B cell (primary cell): ENCODE results near the gene MATN1. TPM values are rescaled to one million over a fixed set of nuclear protein-coding genes. Genes with fewer than 3 reads are reported as not detected.
A peak's percentile ranks its signal among the peaks of the same experiment; 100 is the strongest.

Experiments used
- ATAC-seq: fragments of 200-7000 bp; cut with Tn5 transposase; one replicate; pipeline ENCODE4 v1.10.0; 2021; ENCODE audit warnings: low read depth, mild to moderate bottlenecking, moderate number of reproducible peaks, moderate library complexity
- CTCF ChIA-PET: fragments of 350-600 bp; sonication (Branson Sonifier 250); formaldehyde crosslinking; loops from one replicate; lab custom pipeline; 2021; ENCODE audit warnings: antibody characterized with exemption, inconsistent platforms; lab: Charles Lee
- POLR2A ChIA-PET: fragments of 350-600 bp; sonication (Branson Sonifier 250); formaldehyde crosslinking; loops from one replicate; lab custom pipeline; 2021; ENCODE audit warnings: antibody characterized with exemption; lab: Charles Lee
- DNase-seq: peaks from one replicate; pipeline ENCODE4 v3.0.0; 2013
- H2AFZ ChIP-seq: 2 replicates; pipeline ENCODE4 v1.6.1; 2012; ENCODE audit warnings: mild to moderate bottlenecking, low read depth, low read length; ENCODE audit not compliant: insufficient read depth, poor library complexity, severe bottlenecking
- H3K27ac ChIP-seq, 2 donors: 1 replicate in 1 of 2; 2 replicates in 1 of 2; pipeline ENCODE4 v1.5.1; 2012 to 2013; ENCODE audit warnings: low read length in 2 of 2, mild to moderate bottlenecking in 2 of 2, moderate library complexity in 1 of 2
- H3K27me3 ChIP-seq, 4 experiments: fragments of 200-600 bp in 1 of 4; sonication (generic) in 1 of 4; replicated peaks in 1 of 4; 1 replicate in 2 of 4; 2 replicates in 2 of 4; pipeline versions ENCODE4 v1.6.1 to v1.7.0; 2013 to 2016; ENCODE audit warnings: low read length in 3 of 4, mild to moderate bottlenecking in 2 of 4, mixed read lengths in 1 of 4, moderate library complexity in 1 of 4; ENCODE audit not compliant: insufficient read depth in 4 of 4, control insufficient read depth in 3 of 4; ENCODE audit errors: control extremely low read depth in 1 of 4
- H3K36me3 ChIP-seq, 2 experiments: replicated peaks in 1 of 2; 1 replicate in 1 of 2; 2 replicates in 1 of 2; pipeline versions ENCODE4 v1.6.1 to v1.7.1; 2013; ENCODE audit warnings: low read length in 1 of 2; ENCODE audit not compliant: insufficient read depth in 2 of 2, control insufficient read depth in 1 of 2; ENCODE audit errors: control extremely low read depth in 1 of 2, extremely low read depth in 1 of 2
- H3K4me1 ChIP-seq, 2 donors: fragments of 200-600 bp in 1 of 2; sonication (generic) in 1 of 2; 1 replicate in 1 of 2; 2 replicates in 1 of 2; pipeline versions ENCODE4 v1.5.1 to v1.6.1; 2013 to 2017; ENCODE audit warnings: low read length in 2 of 2; ENCODE audit not compliant: control insufficient read depth in 2 of 2, insufficient read depth in 2 of 2
- H3K4me2 ChIP-seq: replicated peaks from 2 replicates; pipeline ENCODE3; 2012; ENCODE audit warnings: mild to moderate bottlenecking, low read depth, low read length; ENCODE audit not compliant: poor library complexity, severe bottlenecking
- H3K4me3 ChIP-seq, 5 experiments: fragments of 200-600 bp in 1 of 5; sonication (generic) in 1 of 5; 1 replicate in 3 of 5; 2 replicates in 2 of 5; pipeline versions ENCODE4 v1.5.1 to v1.7.0; 2011 to 2016; ENCODE audit warnings: low read length in 4 of 5, mild to moderate bottlenecking in 4 of 5, low read depth in 2 of 5, control low read depth in 1 of 5, moderate library complexity in 1 of 5; ENCODE audit not compliant: insufficient read depth in 1 of 5; ENCODE audit errors: control extremely low read depth in 1 of 5, extremely low read depth in 1 of 5
- H3K79me2 ChIP-seq: fragments of 200-600 bp; sonication (generic); one replicate; pipeline ENCODE4 v1.6.0; 2016; ENCODE audit warnings: low read length; ENCODE audit not compliant: control insufficient read depth, insufficient read depth
- H3K9ac ChIP-seq: fragments of 200-600 bp; sonication (generic); 2 replicates; pipeline ENCODE4 v1.6.1; 2017; ENCODE audit warnings: mild to moderate bottlenecking, low read length, moderate library complexity
- H3K9me3 ChIP-seq, 3 donors: one replicate each; pipeline versions ENCODE4 v1.6.1 to v1.7.1; 2013; ENCODE audit warnings: low read length in 2 of 3; ENCODE audit not compliant: control insufficient read depth in 2 of 3, insufficient read depth in 1 of 3; ENCODE audit errors: control extremely low read depth in 1 of 3
- H4K20me1 ChIP-seq: 2 replicates; pipeline ENCODE4 v1.6.0; 2012; ENCODE audit warnings: mild to moderate bottlenecking, low read length; ENCODE audit not compliant: insufficient read depth, control insufficient read depth, poor library complexity, severe bottlenecking
- H3K27ac Mint-ChIP-seq: one replicate; pipeline ENCODE4 v1.8.0; 2021; ENCODE audit warnings: mixed read lengths
- H3K27me3 Mint-ChIP-seq: one replicate; pipeline ENCODE4 v1.8.0; 2021; ENCODE audit warnings: mixed read lengths
- H3K4me1 Mint-ChIP-seq: one replicate; pipeline ENCODE4 v1.8.0; 2021; ENCODE audit warnings: mixed read lengths
- H3K4me3 Mint-ChIP-seq: one replicate; pipeline ENCODE4 v1.8.0; 2021; ENCODE audit warnings: mixed read lengths
- H3K9me3 Mint-ChIP-seq: one replicate; pipeline ENCODE4 v1.8.0; 2022; ENCODE audit warnings: mixed read lengths; ENCODE audit not compliant: insufficient read depth
- EZH2 ChIP-seq: IDR thresholded peaks from 2 replicates; pipeline ENCODE4 v1.6.1; 2012; ENCODE audit warnings: borderline replicate concordance, low read depth, mild to moderate bottlenecking, moderate library complexity, low read length; ENCODE audit not compliant: insufficient read depth, poor library complexity, severe bottlenecking
- whole genome bisulfite sequencing: methylation state at CpG from one replicate; pipeline ENCODE4 v1.1.5; 2013; ENCODE audit warnings: missing lambda C conversion rate; ENCODE audit not compliant: insufficient coverage; 5-methylcytosine and 5-hydroxymethylcytosine counted together
- intact Hi-C: fragments of 100-400 bp; cut with micrococcal nuclease; formaldehyde crosslinking; loops from one replicate; pipeline ENCODE4 v1.10.0; 2022
- polyA plus RNA-seq: library from polyadenylated mRNA; depleted of rRNA; stranded (reverse); fragments of >200 nt; gene quantifications from 2 replicates; pipeline ENCODE4 v1.2.3, GENCODE V29; 2012
- total RNA-seq, 2 donors: library from RNA; stranded (reverse); fragments of 120-200 nt in 1 of 2; gene quantifications; 1 replicate in 1 of 2; 2 replicates in 1 of 2; pipeline versions ENCODE4 v1.2.3 to v1.2.4, GENCODE V29; 2013 to 2022
- TF ChIP-seq, protein P1 (sequence below): fragments of 200-600 bp; IDR thresholded peaks from one replicate; pipeline ENCODE4 v1.8.0; 2022; ENCODE audit warnings: antibody characterized with exemption, mild to moderate bottlenecking

The MATN1 gene
- total and polyA plus RNA-seq, 2 donors (not counting 1 experiment from before 2014, with no cell fraction given) = 2.5 to 3.2 TPM

- intact Hi-C loops = no loop called here
- H3K9me3 Mint-ChIP-seq = no peaks in the 10 kb centered on the region
- Histone ChIP-seq H3K4me2 (no peak overlapping the region), H3K9me3 (no peaks in the 10 kb centered on the region), H3K4me3 (no peak overlapping the region), H3K9ac (no peak overlapping the region), H2AFZ (no peak overlapping the region), H4K20me1 (no peaks in the 10 kb centered on the region), H3K36me3 (no peaks in the 10 kb centered on the region), H3K27ac (no peak overlapping the region), H3K27me3 (no peaks in the 10 kb centered on the region), H3K79me2 (peaks cover 22% of the 10 kb centered on the region), H3K4me1 (peaks cover 45 to 54% of the 10 kb centered on the region in 2 donors)
- H3K4me3 Mint-ChIP-seq = no peak overlapping the region
- ATAC-seq (peak; percentile 2), DNase-seq (peak; percentile 24)
- POLR2A ChIA-PET = interaction anchor here (1.2 to 2.0 kb wide), 2 partner anchors 14 to 46 kb away, joined by 4 to 5 read pairs; no protein-coding TSS in a partner anchor
- TF ChIP-seq, protein P1, sequence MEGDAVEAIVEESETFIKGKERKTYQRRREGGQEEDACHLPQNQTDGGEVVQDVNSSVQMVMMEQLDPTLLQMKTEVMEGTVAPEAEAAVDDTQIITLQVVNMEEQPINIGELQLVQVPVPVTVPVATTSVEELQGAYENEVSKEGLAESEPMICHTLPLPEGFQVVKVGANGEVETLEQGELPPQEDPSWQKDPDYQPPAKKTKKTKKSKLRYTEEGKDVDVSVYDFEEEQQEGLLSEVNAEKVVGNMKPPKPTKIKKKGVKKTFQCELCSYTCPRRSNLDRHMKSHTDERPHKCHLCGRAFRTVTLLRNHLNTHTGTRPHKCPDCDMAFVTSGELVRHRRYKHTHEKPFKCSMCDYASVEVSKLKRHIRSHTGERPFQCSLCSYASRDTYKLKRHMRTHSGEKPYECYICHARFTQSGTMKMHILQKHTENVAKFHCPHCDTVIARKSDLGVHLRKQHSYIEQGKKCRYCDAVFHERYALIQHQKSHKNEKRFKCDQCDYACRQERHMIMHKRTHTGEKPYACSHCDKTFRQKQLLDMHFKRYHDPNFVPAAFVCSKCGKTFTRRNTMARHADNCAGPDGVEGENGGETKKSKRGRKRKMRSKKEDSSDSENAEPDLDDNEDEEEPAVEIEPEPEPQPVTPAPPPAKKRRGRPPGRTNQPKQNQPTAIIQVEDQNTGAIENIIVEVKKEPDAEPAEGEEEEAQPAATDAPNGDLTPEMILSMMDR = no peak
- no peak for TF ChIP-seq EZH2
- peaks cover 66% of the 10 kb centered on the region for H3K4me1 Mint-ChIP-seq
- no peaks in the 10 kb centered on the region for H3K27me3 Mint-ChIP-seq
- H3K27ac Mint-ChIP-seq = peak overlapping the region; percentile 78
- 93% methylated on average over 13 of the region's 18 CpGs for WGBS
- CTCF ChIA-PET = interaction anchor here (4.4 to 27.3 kb wide), 2 partner anchors 13 to 31 kb away, joined by 29 to 769 read pairs; partner anchors contain the start of gene MATN1
These were observed 41.7 kb upstream of the MATN1 start for GRCh38 chr1:30764939-30765555.

GRCh38 chr1:30764396-30764795 lies 41.0 kb upstream of the MATN1 start:
- Histone ChIP-seq H3K36me3 (no peaks in the 10 kb centered on the region), H3K27ac (no peak overlapping the region), H3K9ac (no peak overlapping the region), H3K9me3 (no peaks in the 10 kb centered on the region), H3K4me3 (no peak overlapping the region), H2AFZ (no peak overlapping the region), H3K4me1 (peaks cover 51 to 60% of the 10 kb centered on the region in 2 donors), H3K4me2 (no peak overlapping the region), H3K27me3 (no peaks in the 10 kb centered on the region), H3K79me2 (peaks cover 28% of the 10 kb centered on the region), H4K20me1 (no peaks in the 10 kb centered on the region)
- peak overlapping the region; percentile 78 for H3K27ac Mint-ChIP-seq
- H3K4me3 Mint-ChIP-seq = no peak overlapping the region
- ChIA-PET POLR2A (no interaction called here), CTCF (interaction anchor here (2.4 to 27.3 kb wide), 3 partner anchors 10 to 31 kb away, joined by 8 to 769 read pairs (median 312); partner anchors contain the start of gene MATN1)
- ATAC-seq (no peak), DNase-seq (no peak)
- peaks cover 71% of the 10 kb centered on the region for H3K4me1 Mint-ChIP-seq
- TF ChIP-seq EZH2 = no peak
- TF ChIP-seq, protein P1 = no peak
- intact Hi-C loops = no loop called here
- H3K9me3 Mint-ChIP-seq = no peaks in the 10 kb centered on the region
- WGBS = 97% methylated on average over 4 of the region's 5 CpGs
- H3K27me3 Mint-ChIP-seq = no peaks in the 10 kb centered on the region
